ENCODE data around the gene ASB16. TPM values are rescaled to one million over a fixed set of nuclear protein-coding genes. Genes with fewer than 3 reads are reported as not detected.
"Not testable (repeated sequence)": the region's sequence is repeated elsewhere in the genome, so short reads cannot be mapped to it uniquely, and the experiment has no call there.

ASB16 gene, protein sequence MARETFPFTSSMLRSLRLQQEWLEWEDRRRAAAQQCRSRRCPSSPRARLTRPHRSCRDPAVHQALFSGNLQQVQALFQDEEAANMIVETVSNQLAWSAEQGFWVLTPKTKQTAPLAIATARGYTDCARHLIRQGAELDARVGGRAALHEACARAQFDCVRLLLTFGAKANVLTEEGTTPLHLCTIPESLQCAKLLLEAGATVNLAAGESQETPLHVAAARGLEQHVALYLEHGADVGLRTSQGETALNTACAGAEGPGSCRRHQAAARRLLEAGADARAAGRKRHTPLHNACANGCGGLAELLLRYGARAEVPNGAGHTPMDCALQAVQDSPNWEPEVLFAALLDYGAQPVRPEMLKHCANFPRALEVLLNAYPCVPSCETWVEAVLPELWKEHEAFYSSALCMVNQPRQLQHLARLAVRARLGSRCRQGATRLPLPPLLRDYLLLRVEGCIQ
- total RNA-seq (2014; rRNA removed; shearing (Covaris generic)) = not detected in 2 replicates
- polyA plus RNA-seq (2015; cell fraction: cytosol; rRNA removed) = not detected in 2 replicates
- 0.64 TPM in 1 of 2 replicates, not detected in the other for polyA plus RNA-seq (2015; cell fraction: nucleus; rRNA removed)

DNA sequence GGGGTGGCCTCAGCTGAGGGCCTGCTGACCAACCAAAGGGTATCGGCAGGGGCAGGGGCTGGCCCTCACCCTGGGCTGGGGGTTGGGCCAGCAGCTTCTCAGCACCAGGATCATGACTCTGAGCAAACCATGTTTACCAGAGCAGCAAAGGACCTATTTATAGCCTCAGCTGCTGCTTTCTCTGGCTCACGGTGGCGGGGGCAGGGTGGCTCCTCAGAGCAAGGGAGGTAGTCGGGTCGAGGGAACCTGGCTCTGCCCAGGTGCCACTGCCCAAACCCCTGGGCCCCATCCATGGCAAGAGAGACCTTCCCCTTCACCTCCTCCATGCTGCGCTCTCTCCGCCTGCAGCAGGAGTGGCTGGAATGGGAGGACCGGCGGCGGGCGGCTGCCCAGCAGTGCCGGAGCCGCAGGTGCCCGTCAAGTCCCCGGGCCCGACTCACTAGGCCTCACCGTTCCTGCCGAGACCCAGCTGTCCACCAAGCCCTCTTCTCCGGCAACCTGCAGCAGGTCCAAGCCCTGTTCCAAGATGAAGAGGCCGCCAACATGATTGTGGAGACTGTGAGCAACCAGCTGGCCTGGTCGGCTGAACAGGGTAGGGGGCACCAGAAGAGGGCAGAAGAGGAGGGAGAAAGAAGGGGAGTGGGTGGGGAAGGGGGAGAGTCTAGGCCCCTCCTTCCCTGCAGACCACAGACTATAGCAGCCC lies at the start of gene ASB16:
TSS of gene ASB16 (plus strand) at position 206 of the 703 bp plus-strand sequence. CDS start at position 292, 86 bp downstream.
- DNase-seq (ENCODE audit: low read depth, low spot score) = no peak
- in situ Hi-C loops (cut with HindIII; ENCODE audit: low pct_unique_long_range_greater_than_20kb, low sequenced_read_pairs) = no loop called here

DNA sequence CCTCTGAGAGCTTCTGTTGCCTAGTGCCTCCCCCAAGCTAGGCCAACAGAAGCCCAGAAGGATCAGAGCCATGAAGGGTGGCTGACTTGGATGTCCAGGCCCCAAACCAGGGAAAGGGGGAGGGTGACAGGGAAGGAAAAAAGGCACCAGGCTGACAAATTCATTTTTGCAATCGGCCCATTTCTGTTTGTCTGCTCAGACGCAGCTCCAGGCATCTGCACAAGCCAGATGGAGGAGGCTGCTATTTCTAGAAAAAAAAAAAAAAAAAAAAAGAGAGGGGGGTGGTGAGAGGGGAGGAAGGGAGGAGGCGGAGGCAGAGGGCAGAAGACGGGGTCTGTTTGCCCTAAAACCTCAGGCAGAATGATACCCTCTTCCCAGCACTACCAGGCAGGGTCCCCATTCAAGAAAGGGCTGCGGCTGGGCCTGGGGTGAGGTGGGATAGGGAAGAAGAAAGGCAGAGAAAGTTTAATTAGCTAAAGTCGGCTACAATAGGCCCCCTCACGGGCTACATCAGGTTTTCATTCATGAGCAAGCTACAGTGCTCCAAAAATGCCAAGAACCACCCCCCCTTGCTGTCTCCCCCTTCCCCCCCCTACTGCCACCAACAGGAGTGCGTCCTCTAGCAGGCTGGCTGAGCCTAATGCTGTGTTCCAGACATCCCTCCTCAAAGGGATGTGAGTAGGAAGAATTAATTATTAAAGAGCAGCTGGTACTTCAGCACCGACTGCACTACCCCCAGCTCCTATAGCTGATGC lies 49.5 kb upstream of the ASB16 start:
- in situ Hi-C loops (cut with HindIII; ENCODE audit: low pct_unique_long_range_greater_than_20kb, low sequenced_read_pairs) = no loop called here
- DNase-seq (ENCODE audit: low read depth, low spot score) = no peak

DNA sequence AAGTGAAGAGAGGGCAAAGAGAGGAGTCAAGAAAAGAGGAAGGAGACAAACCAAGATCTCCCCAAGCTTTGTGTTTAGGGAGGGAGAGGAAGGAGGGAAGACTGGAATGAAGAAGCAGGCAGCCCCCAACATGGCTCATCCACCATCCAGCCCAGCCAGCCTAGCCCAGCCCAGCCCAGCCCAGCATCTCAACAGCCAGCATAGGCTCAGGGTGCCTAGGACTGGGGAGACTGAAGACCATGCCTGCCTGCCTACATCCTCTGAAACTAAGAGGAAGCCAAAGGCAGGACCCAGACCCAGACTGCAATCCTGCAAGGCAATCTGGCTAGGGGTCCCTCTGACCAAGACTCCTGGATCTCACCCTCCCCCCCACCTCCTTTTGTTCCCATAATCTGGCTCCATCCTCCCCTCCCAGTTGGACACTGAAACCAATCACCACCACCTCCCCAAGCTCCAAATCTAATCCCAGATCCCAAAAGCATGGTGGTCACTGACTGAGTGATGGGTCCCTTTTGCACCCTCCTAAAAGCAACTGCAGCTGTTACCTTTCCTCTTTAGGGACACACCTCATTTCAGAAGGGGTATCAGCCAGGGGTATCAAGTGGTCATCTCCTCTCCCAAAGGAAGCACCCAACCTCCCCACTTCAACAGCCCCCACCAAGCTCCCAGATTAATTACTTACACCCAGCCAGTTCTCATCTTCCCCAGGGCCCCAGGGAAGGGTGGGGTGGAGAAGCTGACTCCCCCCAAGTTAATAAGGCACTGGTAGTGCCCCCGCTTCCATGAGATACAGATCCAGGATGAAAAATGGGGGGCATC lies 48.3 kb upstream of the ASB16 start:
- DNase-seq (ENCODE audit: low read depth, low spot score) = no peak
- in situ Hi-C loops (cut with HindIII; ENCODE audit: low pct_unique_long_range_greater_than_20kb, low sequenced_read_pairs) = no loop called here

DNA sequence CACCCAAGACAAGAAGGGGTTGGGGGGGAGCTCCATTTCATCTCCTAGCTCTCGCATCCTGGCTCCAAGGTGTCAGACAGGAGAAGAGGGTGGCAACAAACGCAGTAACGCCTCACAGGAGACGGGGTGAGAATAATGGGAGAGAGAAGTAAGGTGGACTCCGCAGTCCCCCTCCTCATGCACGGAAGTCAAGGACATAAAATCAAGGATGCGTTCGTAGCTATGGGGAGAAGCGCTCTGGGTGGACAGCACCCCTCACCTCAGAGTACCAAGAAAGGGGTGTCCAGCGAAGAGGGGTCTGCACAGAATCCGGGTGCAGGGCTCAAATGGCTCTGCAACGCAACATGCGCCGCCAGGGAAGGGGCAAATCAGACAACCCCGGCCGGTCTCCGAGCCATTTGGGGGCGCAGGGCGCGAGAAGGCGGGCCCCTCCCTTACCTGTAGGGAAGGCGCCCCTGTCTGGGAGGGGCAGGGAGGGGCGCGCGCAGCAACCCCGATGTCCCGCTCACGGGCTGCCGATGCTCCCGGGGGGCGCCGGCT lies 47.6 kb upstream of the ASB16 start:
- in situ Hi-C loops (cut with HindIII; ENCODE audit: low pct_unique_long_range_greater_than_20kb, low sequenced_read_pairs) = no loop called here
- DNase-seq (ENCODE audit: low read depth, low spot score) = no peak

DNA sequence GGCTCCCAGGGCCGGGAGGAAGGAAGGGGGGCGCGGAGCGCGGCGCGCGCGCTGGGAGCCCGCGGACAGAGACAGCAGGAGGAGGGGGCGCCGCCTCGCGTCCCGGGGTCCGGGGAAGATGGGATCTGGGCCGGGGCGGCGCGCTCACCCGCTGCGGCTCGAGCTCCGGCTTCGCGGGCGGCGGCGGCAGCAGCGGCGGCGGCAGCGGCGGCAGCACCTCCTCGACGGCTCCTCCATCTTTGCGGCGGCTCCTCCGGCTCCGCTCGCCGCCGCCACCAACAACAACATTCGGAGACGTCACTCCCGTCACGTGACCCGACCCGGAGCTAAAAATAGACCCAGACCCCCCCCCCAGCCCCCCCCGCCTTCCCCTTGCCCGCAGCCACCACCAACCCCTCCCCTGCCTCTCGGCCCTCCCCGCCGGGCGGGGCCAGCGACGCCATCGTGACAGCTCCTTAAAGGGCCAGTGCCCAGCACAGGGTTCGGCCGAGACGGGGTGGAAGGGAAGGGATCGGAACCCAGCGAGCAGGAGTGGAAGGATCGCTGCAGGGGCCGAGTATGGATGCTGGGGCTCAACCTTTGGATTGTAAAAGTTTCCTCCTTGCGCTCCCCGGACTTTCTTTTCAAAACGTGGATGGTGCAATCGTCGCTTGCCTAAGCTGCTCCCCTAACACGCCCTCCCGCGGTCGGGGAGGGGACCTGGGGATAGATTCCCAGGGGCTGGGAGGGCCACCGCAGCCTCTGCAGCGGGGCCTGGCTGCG lies 47.0 kb upstream of the ASB16 start, which contains the start of gene HDAC5:
TSS of gene HDAC5 (minus strand) at position 286 of the 762 bp plus-strand sequence. CDS start 6,126 bp downstream, outside the sequence.
- in situ Hi-C loops (cut with HindIII; ENCODE audit: low pct_unique_long_range_greater_than_20kb, low sequenced_read_pairs) = no loop called here
- DNase-seq (ENCODE audit: low read depth, low spot score) = peak; percentile 95

DNA sequence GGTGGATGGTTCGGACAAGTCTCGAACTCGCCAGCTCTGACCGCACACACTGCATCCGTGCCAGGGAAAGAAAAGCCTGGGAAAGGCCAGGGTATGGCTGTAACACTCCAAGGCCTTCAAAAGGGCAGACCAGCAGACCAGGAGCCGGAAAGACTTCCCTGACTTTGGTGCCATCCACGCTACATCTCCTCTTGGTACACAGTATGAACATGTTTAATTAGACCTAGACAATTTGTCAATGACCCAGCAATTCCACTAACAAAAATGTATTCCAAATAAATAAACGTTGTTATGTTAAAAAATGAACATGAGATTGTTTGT lies 46.4 kb upstream of the ASB16 start:
- in situ Hi-C loops (cut with HindIII; ENCODE audit: low pct_unique_long_range_greater_than_20kb, low sequenced_read_pairs) = no loop called here
- DNase-seq (ENCODE audit: low read depth, low spot score) = no peak

DNA sequence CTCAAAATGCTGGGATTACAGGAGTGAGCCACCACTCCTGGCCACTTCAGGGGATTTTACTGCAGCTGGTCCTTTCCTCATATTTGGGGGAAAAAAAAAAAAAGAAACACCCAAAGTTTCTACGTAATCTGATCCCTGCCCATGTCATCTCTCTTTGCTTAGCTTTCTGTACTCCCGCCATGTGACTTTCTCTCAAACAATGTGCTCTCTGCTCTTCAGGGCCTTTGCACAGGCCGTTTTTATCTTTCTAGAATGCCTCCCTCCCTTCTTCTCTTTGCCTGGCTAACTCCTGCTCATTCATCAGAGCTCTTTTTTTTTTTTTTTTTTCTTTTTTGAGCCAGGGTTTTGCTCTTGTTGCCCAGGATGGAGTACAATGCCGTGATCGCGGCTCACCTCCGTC lies 42.1 kb upstream of the ASB16 start:
- DNase-seq (ENCODE audit: low read depth, low spot score) = no peak
- in situ Hi-C loops (cut with HindIII; ENCODE audit: low pct_unique_long_range_greater_than_20kb, low sequenced_read_pairs) = no loop called here

DNA sequence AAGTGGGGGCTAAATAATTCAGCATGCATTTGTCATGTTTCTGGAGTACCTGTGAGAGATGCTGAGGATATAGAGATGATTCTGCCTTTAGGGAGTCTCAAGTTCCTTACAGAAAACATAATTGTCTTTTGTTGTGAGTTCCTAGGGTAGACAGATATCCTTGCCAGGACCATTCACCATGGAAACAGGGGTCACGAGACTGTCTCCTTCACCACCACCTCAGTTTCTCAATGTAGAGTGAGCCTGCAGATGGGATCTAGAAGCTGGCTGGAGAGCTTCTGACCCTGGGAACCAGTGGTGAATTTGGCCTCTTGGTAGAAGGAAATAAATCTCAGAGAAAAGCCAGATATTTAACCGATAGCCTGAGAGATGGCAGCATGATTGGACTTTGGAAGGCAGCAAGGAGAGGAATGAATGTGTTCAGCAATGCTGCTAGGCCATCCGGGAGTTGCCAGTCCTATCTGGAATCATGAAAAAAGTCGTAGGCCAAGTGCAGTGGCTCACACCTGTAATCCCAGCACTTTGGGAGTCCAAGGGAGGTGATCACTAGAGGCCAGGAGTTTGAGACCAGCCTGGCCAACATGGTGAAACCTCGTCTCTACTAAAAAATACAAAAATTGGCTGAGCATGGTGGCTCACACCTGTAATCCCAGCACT lies 39.7 kb upstream of the ASB16 start:
- in situ Hi-C loops (cut with HindIII; ENCODE audit: low pct_unique_long_range_greater_than_20kb, low sequenced_read_pairs) = no loop called here

DNA sequence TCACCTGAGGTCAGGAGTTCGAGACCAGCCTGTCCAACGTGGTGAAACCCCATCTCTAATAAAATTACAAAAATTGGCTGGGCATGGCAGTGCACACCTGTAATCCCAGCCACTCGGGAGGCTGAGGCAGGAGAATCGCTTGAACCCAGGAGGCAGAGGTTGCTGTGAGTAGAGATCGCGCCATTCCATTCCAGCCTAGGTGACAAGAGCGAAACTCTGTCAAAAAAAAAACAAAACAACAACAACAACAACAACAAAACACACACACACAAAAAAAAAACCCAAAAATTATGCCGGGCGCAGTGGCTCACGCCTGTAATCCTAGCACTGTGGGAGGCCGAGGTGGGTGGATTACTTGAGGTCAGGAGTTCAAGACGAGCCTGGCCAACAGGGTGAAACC lies 39.1 kb upstream of the ASB16 start:
- in situ Hi-C loops (cut with HindIII; ENCODE audit: low pct_unique_long_range_greater_than_20kb, low sequenced_read_pairs); DNase-seq (ENCODE audit: low read depth, low spot score): not testable (repeated sequence)

More for the DNA sequence above, 39.7 kb upstream of the ASB16 start:
- DNase-seq (ENCODE audit: low read depth, low spot score) = peak; percentile 41

DNA sequence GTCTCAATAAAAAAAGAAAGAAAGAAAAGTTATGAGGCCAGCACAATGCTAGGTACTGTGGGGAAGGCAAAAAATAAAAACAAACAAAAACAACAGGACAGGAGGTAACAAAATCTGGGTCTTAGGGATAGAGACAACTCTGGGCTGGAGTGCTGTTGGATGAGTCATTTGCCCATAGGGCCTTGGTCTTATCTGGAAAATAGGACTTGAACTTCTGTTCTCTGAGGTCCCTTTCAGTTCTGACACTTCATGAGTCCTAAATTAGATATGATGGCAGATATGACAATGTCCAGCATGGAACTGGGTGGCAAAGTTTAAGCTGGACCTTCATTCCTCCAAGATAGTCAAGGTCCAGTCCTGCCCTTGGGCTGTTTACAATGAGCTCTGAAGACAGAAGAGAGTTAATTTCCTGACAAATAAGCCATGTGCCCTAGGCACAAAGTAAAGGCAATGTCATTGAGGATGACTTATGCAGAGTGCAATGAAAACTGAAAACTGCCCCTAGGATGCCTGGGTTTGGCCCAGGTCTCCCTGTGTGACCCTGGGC lies 38.2 kb upstream of the ASB16 start:
- in situ Hi-C loops (cut with HindIII; ENCODE audit: low pct_unique_long_range_greater_than_20kb, low sequenced_read_pairs) = no loop called here
- DNase-seq (ENCODE audit: low read depth, low spot score) = peak; percentile 18

DNA sequence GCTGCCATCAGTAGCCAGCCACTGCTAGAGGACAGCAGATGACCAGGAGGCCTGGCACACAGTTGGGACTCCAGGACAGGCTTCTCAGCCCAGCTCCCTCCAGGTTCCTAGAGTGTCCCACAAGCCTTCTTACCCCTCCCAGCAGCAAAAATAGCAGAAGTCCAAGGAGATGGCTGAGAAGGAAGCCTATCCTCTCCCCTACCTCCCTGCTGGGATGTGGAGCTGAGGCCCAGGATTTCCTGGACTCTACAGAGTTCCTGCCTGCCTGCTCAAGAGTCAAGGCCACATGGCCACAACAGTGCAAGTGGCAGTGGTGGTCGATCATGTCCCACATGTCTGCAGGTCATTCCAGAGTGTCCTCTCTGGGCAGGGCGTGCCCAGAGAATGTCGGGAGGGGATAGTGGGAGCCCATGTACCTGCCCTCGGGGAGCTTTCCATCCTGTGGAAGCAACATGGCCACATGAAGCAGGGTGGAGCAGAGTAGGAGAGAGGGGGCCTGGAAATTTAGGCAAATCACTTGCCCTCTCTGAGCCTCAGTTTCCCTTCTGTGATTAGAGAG lies 36.5 kb upstream of the ASB16 start:
- in situ Hi-C loops (cut with HindIII; ENCODE audit: low pct_unique_long_range_greater_than_20kb, low sequenced_read_pairs) = no loop called here
- no peak for DNase-seq (ENCODE audit: low read depth, low spot score)

DNA sequence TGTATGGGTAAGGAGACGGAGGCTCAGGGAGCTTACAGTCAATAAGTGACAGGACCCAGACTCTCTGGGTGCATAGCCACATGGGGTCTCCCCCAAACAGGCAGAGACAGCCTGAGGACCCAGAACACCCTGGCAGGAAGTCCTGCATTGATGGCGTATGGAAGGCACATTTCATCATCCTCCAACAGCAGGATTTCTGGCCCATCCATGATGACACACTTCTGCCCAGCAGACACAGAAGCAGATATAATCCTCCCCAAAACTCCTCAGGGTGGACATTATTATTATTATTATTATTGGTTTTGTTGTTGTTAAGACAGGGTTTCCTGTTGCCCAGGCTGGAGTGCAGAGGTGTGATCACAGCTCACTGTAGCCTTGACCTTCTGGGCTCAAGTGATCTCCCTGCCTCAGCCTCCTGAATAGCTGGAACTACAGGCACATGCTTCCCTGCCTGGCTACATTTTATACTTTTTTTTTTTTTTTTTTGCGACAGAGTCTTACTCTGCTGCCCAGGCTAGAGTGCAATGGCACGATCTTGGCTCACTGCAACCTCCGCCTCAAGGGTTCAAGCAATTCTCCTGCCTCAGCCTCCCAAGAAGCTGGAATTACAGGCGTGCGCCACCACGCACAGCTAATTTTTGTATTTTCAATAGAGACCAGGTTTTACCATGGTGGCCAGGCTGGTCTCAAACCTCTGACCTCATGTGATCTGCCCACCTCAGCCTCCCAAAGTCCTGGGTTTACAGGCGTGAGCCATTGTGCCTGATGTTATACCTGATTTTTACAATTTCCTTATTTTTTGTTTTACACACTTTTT lies 35.5 kb upstream of the ASB16 start:
- in situ Hi-C loops (cut with HindIII; ENCODE audit: low pct_unique_long_range_greater_than_20kb, low sequenced_read_pairs) = no loop called here
- DNase-seq (ENCODE audit: low read depth, low spot score) = no peak

DNA sequence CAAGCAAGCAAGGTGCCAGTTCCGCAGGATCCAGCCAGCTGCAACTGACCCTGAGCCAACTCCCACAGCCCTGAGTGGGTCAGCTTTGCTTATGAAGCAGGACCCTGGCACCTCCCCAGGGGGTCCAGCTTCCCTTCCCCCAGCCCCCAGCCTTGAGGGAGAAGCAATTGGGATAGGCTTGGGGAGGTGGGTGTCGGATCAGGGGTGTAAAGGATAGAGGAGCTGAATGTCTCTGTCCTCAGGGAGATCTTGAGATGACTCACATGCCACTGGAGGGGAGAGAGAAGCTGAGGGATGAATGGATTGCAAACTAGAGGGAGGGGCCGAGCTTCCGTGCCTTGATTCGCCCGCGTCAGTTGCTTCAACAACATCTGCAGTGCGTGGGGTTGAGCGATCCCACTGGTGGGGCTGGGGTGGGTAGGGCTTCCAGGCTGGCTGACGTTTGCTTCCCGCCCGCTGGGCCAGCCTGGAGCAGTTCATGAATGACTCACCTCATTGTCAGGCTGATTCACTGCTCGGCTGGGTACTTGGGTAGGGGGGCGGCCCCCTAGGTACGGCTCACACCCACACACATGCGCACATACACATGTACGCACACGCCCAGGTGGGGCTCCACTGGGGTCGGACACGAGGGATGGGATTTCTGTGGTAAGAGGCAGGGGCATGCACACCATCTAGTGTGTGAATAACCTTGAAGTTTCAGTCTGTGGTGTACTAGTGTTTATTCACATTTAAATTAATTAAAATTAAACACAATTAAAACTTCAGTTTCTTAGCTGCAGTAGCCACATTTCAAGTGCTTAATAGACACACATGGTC lies 32.4 kb upstream of the ASB16 start:
- DNase-seq (ENCODE audit: low read depth, low spot score) = peak; percentile 88
- in situ Hi-C loops (cut with HindIII; ENCODE audit: low pct_unique_long_range_greater_than_20kb, low sequenced_read_pairs) = no loop called here

DNA sequence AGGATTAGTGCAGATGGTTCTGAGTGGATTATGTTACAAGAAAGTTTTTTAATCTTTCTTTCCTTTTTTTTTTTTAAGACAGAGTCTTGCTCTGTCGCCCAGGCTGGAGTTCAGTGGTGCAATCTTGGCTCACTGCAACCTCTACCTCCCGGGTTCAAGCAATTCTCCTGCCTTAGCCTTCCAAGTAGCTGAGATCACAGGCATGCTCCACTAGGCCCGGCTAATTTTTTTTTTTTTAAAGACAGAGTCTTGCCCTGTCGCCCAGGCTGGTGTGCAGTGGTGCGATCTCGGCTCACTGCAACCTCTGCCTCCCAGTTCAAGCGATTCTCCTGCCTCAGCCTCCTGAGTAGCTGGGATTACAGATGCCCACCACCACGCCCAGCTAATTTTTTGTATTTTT lies 26.6 kb upstream of the ASB16 start:
- DNase-seq (ENCODE audit: low read depth, low spot score); in situ Hi-C loops (cut with HindIII; ENCODE audit: low pct_unique_long_range_greater_than_20kb, low sequenced_read_pairs): not testable (repeated sequence)
